ENCODE results near the gene GPM6B.

Gene GPM6B

GRCh38 chrX:13816643-13817627 is at the start of gene GPM6B:
Gene GPM6B, minus strand, starts transcription at chrX:13817093. Its CDS starts 189 bp downstream, at chrX:13816904.
- no peak for DNase-seq
- no peak for TF ChIP-seq GATA1 (IDR thresholded peaks at IDR 0.05; ENCODE audit: low read depth, low read length)
- no peak for TF ChIP-seq POLR2A (IDR thresholded peaks at IDR 0.05; ENCODE audit: low read length)

DNA sequence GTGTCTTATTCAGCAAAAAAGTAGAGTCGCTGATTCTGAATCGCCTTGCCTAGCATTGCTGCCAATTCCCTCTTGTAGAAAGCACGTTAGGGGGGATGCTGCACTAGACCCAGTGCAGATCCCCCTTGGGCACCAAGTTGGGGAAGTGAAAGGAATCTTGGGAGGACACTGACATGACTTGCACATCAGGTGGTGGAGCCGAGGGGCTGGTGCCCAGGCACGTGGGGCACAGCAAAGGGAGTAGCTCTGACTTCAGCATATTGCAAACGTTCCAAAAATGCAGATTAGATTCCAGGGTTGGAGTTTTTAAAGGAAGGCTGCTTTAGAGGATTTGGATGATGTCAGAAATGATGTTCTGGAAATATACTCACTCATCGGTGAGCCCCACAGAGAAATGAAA is 47.4 kb upstream of the GPM6B start:
- no peak for DNase-seq
- TF ChIP-seq POLR2A (IDR thresholded peaks at IDR 0.05; ENCODE audit: low read length) (no peak), GATA1 (IDR thresholded peaks at IDR 0.05; ENCODE audit: low read depth, low read length) (no peak)

DNA sequence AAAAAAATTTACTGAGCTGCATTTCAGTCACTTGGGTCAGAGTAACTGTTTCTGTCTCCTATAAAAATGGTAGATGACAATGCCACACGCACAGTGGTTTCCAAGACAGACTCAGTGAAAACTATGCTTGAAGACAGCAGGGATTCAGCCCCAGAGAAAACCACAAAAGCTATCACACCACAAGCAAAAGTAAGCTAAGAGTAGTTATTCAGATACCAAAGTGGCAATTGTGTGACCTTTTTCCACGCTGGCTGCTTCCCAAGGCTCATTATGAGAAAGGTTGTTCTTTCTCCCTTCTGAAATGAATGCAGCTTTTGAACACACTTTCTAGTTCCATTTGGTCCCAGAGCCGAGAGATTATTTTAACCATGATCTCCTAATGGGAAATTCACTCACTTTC is 46.4 kb upstream of the GPM6B start:
- DNase-seq, result no peak
- TF ChIP-seq GATA1 (IDR thresholded peaks at IDR 0.05; ENCODE audit: low read depth, low read length), result no peak
- TF ChIP-seq POLR2A (IDR thresholded peaks at IDR 0.05; ENCODE audit: low read length), result no peak

- no peak for TF ChIP-seq POLR2A (IDR thresholded peaks at IDR 0.05; ENCODE audit: low read length)
- no peak for TF ChIP-seq GATA1 (IDR thresholded peaks at IDR 0.05; ENCODE audit: low read depth, low read length)
- no peak for DNase-seq
Measured at GRCh38 chrX:13859724-13860123, 42.8 kb upstream of the GPM6B start.

DNA sequence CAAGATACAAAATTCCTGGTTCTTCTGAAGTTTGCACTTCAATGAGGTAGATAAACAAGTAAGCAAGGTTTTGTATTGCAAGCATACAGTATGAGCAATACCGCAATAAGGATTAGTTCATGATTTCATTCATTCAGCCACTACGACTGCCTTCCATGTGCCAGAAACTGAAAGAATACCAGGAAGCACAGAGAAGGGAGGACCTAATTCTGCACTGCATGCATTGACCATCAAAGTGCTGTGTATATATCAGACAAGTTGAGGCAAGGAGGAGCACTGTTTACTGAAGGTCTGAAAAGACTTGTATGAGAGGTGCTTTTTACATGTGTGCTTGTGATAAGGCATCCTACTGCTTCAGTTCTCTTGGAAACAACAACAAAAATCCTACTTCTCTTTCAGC is 40.9 kb upstream of the GPM6B start:
- no peak for TF ChIP-seq GATA1 (IDR thresholded peaks at IDR 0.05; ENCODE audit: low read depth, low read length)
- no peak for TF ChIP-seq POLR2A (IDR thresholded peaks at IDR 0.05; ENCODE audit: low read length)
- DNase-seq, result no peak

GRCh38 chrX:13855689-13856450 is 39.0 kb upstream of the GPM6B start:
- DNase-seq, result no peak

GRCh38 chrX:13854003-13854402 is 37.1 kb upstream of the GPM6B start:
- TF ChIP-seq GATA1 (IDR thresholded peaks at IDR 0.05; ENCODE audit: low read depth, low read length) (no peak), POLR2A (IDR thresholded peaks at IDR 0.05; ENCODE audit: low read length) (no peak)
- DNase-seq, result no peak

More at GRCh38 chrX:13855689-13856450, 39.0 kb upstream of the GPM6B start:
- TF ChIP-seq GATA1 (IDR thresholded peaks at IDR 0.05; ENCODE audit: low read depth, low read length), result no peak
- TF ChIP-seq POLR2A (IDR thresholded peaks at IDR 0.05; ENCODE audit: low read length), result no peak

GRCh38 chrX:13852001-13852695 is 35.3 kb upstream of the GPM6B start:
- no peak for DNase-seq
- TF ChIP-seq POLR2A (IDR thresholded peaks at IDR 0.05; ENCODE audit: low read length), result no peak
- no peak for TF ChIP-seq GATA1 (IDR thresholded peaks at IDR 0.05; ENCODE audit: low read depth, low read length)

DNA sequence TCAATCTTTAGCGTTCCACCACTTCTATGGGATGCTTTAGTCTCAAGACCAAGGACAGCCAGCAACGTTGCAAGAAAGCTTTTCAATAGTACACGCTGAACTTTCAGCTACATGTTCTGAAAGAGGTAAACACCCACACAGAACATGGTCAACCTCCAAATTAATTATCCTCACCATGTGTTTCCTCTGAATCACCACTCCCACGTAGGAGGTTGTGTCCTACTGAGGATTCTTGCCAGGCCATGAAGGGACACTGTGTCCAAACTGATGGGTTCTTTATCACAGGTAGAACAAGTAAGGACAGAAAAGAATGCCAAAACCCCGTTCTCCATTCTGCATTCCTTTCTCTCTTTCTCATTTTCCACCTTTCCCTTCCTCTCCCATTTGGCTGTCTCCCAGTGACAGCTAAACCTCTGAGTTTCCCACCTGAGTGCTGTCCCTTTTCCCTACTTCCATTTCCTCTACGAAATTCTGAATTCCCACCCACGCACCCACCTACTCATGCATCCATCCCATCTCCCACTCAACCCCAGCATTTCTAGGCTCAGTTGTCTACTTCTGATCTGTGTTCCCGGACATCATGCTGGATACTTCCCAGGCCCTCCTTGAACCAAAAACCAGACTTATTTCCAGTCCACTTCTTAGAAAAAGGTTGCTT is 29.0 kb upstream of the GPM6B start:
- no peak for DNase-seq
- TF ChIP-seq POLR2A (IDR thresholded peaks at IDR 0.05; ENCODE audit: low read length), result no peak
- no peak for TF ChIP-seq GATA1 (IDR thresholded peaks at IDR 0.05; ENCODE audit: low read depth, low read length)

- no peak for DNase-seq
- TF ChIP-seq GATA1 (IDR thresholded peaks at IDR 0.05; ENCODE audit: low read depth, low read length), result no peak
- TF ChIP-seq POLR2A (IDR thresholded peaks at IDR 0.05; ENCODE audit: low read length), result no peak
Measured at GRCh38 chrX:13843150-13843721, 26.3 kb upstream of the GPM6B start.

DNA sequence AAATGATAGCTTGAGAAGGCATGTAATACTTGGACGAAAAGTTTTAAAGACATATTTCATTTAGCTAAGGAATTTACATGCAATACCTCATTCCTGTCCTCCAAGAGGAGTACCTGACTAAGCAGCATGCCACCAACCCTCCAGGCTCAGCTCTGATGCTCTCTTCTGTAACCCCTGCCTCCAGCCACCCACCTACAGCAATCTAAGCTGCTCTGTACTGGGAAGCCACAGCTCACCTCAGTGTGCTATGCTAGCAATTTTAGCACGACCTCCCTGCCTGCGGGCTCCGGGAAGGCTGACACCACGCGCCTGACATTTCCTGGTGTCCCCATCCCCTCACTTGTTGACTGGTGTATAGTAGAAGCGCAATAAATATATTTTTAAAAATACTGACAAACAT is 23.2 kb upstream of the GPM6B start:
- TF ChIP-seq POLR2A (IDR thresholded peaks at IDR 0.05; ENCODE audit: low read length) (no peak), GATA1 (IDR thresholded peaks at IDR 0.05; ENCODE audit: low read depth, low read length) (no peak)

DNA sequence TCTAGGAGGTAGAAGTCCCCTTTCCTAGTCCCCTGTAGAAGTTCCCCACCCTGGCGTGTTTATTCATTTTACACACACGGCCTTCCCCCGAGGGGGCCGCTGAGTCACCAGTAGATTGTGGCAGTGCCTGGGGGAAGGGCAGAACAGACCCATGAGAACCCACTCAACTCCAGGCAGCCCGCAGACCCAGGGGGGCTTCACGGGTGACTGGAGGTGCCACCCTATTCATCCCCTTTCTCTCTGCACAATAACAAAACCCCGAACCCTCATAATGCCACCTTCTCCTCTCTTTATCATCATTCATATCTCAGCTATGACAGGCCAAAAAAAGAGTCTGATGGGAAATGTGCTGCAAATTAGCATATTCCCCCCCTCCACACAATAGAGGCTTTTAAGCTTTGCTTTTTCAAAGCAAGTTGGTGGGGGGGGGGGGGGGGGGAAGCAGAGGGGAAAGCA is 20.4 kb upstream of the GPM6B start:
- DNase-seq, result no peak
- TF ChIP-seq POLR2A (IDR thresholded peaks at IDR 0.05; ENCODE audit: low read length) (no peak), GATA1 (IDR thresholded peaks at IDR 0.05; ENCODE audit: low read depth, low read length) (no peak)

More for the DNA sequence above, 23.2 kb upstream of the GPM6B start:
- DNase-seq, result no peak

GRCh38 chrX:13836575-13836974 is 19.7 kb upstream of the GPM6B start:
- TF ChIP-seq GATA1 (IDR thresholded peaks at IDR 0.05; ENCODE audit: low read depth, low read length) (no peak), POLR2A (IDR thresholded peaks at IDR 0.05; ENCODE audit: low read length) (no peak)

More at GRCh38 chrX:13836575-13836974, 19.7 kb upstream of the GPM6B start:
- no peak for DNase-seq
